NCI-H748 (cell line): ENCODE results near the gene SNX25.
"Not testable (repeated sequence)": the region's sequence is repeated elsewhere in the genome, so short reads cannot be mapped to it uniquely, and the experiment has no call there.

Experiments
- DNase-seq: peaks from one replicate; lab custom pipeline; 2025; ENCODE audit not compliant: unreplicated experiment; lab: John Stamatoyannopoulos, UW

SNX25 gene

GRCh38 chr4:185204238-185204910 is 5.0 kb upstream of the SNX25 start:
- peak; percentile 19 for DNase-seq

GRCh38 chr4:185205073-185205472 is 4.3 kb upstream of the SNX25 start:
- not testable (repeated sequence) for DNase-seq

DNA sequence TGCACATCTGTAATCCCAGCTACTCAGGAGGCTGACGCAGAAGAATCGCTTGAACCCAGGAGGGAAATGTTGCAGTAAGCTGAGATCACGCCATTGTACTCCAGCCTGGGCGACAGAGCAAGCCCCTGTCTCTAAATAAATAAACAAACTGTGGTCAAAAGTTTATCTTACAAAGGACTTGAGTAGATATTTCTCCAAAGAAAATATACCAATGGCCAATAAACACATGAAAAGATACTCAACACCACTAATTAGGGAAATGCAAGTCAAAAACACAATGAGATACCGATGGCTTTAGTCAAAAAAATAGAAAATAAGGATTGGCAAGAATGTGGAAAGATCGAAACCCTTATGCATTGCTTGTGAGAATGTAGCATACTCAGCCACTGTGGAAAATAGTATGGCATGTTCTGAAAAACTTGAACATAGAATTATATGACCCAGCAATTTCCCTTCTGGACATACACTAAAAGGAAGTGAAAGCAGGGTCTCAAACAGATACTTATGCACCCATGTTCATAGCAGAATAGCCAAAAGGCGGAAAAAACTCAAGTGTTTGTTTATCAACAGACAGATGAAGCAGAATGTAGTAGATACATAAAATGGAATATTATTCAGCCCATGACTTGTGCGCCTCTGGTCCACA is 3.6 kb upstream of the SNX25 start:
- DNase-seq: no peak

- no peak for DNase-seq
Observed at GRCh38 chr4:185207466-185207865, 1.9 kb upstream of the SNX25 start.

DNA sequence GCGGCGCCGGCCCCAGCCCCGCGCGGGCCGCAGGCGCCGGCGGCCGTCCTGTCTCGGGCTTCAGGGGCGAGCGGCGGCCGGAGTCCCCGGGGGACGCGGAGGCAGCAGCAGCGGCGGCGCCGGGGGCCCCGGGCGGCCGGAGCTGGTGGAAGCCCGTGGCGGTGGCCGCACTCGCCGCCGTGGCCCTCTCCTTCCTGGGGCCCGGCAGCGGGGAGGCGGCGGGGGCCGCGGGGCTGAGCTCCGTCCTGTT is 379 bp downstream of the SNX25 start:
- DNase-seq: not testable (repeated sequence)

DNA sequence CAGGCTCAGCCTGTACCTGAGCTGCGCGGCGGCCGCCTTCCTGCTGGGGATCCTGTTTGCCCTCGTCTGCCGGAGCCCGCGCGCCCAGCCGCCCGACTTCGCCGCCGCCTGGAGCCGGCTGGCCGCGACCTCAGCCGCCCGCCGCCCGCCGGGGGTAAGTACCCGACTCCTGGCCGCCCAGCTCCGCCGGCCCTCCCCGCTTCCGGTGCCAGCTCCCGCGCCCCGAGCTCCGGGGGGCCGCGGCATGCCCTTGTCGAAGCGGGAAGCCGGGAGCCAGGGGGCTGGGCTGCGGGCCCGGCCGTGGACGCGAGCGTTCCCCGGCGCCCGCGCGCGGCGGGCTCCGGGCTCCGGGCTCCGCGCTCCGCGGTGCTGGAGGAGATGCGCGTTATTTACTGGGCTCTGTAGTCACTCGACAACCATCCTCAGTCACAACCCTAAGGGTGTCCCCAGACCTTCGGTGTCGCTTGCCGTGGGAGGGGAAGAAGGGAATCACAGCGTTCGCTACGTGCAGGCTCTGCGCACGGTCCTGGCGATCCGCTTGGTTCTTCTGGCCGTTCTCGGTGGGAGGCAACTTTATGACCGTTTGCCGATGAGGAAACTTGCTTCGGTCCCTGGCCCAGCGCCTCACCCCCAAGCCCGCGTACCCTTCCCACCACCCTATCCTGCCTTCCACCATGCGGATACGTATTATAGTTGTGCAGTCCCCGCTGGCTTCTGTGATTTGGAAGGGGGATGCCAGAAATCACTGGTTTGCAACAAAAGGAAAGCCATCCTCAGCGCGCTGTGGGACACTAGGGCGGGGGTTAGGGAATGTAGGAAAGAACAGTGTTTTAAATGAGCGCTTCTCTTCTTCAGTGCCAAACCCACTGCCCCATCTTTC is 944 bp downstream of the SNX25 start:
- DNase-seq: peak; percentile 74

GRCh38 chr4:185211035-185211434 is 1.6 kb downstream of the SNX25 start:
- peak; percentile 18 for DNase-seq

DNA sequence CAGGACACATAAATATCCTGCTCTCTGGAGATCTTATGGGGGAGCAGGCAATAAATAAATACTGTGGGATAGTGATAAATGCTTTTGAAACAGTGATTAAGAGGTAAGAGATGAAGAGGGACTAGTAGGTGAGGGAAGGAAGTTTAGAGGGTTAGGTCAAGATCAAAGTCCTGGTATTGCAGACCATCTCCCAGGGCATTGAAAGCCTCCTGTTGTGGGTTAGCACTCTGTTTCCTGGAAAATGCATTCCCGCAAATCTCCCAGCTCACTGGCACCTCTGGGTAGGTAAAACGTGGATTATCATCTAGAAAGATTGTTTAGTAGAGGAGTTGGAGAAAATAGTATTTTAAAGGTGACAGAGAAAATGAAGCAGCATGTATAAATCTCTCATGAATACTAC is 2.2 kb downstream of the SNX25 start:
- no peak for DNase-seq

DNA sequence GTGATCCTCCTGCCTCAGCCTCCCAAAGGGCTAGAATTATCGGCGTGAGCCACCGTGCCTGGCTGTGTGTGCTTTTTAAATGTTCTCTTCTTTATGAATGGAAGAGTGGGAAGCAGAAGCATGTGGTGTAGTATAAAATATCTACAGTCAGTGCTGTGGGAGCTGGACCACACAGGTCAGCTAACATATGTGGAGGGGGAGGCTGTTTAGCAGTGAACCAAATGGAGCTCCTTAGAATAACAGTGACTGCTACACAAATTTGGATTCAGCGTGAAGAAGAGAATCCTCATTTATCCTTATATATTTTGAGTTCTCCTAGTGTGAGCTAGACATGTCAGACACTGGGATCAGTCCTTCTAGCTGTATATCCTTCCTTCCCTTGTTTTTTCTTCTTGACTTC is 3.2 kb downstream of the SNX25 start:
- no peak for DNase-seq

GRCh38 chr4:185213877-185214276 is 4.5 kb downstream of the SNX25 start:
- DNase-seq: no peak

DNA sequence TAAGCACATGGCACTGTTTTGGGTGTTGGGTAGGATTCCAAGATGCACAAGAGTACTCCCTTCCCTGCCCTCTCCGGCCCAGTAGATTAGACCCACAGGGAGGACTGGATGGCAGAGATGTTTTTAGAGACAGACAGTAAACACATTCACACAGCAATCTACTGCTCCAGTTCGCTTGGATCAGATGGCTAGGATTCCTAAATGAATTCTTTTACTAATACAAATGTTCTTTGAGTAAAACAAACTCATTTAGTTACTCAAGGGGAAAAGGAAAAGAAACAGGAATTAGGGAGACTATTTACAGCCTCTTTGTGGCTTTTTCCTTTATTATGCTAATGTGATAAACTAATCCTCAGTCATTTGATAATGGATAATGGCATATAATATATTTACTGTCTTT is 5.9 kb downstream of the SNX25 start:
- DNase-seq: no peak

DNA sequence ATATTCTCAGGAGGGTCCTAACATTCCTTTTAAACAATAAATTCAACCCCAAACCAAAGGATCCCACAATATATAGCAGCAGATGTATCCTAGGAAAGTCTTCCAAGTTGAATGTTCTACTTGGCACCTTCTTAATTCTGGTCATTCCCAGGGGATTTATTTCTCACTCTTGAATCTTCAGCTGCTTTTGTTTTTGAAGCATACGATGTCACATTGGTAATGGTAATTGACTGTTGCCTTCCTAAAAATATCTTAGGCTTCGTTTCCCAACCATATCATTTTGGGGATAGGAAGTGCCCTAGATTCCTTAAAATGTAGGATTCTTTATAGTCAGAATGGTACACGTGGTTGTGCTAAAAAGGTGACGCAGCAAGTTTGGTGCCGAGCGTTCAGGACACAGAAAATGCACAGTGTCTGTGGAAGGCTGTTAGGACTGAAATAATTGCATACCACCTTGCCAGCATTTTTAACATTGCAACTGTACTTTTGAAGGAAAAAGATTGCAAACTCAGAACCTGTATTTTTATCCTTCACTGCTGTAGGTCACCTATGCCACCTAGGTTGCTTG is 8.1 kb downstream of the SNX25 start:
- no peak for DNase-seq

- DNase-seq: no peak
Observed at GRCh38 chr4:185218312-185218711, 8.9 kb downstream of the SNX25 start.

DNA sequence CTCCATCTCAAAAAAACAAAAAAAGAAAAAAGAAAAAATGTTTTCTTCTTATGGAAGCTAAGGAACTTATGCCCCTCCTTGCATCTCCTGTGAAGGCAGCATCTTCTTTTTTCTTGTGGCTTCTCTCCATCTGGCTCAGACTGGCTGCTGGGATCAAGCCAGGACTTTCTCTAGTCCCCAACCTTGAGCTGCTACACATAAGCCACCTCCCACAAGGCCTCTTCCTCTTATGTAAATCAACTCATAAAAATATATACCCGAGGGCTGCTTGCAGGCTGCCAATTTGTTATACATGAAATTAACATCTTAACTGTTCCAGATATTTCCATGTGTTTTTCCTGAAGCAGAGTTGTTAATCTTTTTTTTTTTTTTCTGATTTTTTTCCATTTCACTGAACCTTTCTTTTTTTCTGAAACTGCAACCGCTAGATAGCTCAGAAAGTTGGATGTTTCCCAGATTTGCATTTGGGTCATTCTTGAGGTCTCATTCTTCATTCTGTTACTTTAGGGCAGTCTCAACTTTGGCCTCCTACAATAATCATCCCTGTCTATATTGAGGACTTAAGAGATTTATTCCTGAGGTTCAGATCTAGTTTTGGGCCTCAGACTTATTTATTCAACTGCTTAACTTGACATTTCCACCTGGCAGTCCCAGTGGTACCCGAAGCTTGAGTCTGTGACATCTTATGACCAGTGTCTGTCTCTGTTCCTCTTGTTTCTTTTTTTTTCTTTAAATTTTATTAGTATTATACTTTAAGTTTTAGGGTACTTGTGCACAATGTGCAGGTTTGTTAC is 10.3 kb downstream of the SNX25 start:
- DNase-seq: no peak

DNA sequence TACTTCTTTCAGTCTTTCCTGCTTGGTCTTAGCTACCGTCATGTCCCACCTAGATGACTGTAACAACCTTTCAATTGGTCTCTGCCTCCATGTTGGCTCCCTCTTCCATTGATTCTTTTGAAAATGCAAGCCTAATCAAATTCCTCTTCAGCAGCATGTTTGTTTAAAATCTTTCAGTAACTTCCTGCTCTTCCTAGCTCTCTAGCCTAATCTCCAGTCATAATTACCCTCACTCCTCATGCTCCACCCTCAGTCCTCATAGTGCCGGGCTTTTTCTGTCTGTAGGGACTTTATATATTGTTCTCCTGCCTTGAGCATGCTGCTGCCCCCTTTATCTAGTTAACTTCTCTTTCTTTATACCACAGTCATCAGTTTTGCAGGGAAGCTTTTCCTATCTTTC is 12.1 kb downstream of the SNX25 start:
- no peak for DNase-seq

- no peak for DNase-seq
Observed at GRCh38 chr4:185221912-185222311, 12.5 kb downstream of the SNX25 start.

- DNase-seq: no peak
Observed at GRCh38 chr4:185222598-185222997, 13.2 kb downstream of the SNX25 start.

- DNase-seq: no peak
Observed at GRCh38 chr4:185224597-185224996, 15.2 kb downstream of the SNX25 start.

DNA sequence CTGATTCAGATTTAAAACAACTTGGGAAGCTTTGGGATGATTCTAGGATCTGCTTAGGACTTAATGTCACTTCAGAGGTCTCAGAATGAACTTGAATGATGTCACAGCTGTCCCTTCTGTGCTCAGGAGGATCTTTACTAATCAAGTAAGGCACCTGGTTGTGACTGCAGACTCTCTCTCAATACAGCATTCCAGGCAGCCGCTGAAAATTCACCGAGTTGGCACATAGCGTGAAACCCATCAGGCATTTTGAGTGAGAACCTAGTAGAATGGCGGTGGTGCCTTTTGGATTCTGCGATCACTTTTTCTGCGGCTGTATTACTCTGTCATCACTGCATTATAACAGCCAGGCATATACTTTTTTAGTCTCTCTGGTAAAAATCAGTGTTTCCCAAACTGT is 16.5 kb downstream of the SNX25 start:
- DNase-seq: no peak

GRCh38 chr4:185227131-185227551 is 17.7 kb downstream of the SNX25 start:
- DNase-seq: no peak

- DNase-seq: no peak
Observed at GRCh38 chr4:185227713-185228278, 18.4 kb downstream of the SNX25 start.
